Coronary artery (tissue), 2 donors: ENCODE measurements around the gene CHMP4A.

Experiments
- DNase-seq: peaks from one replicate; pipeline ENCODE4 v3.0.0-alpha.2; 2017; ENCODE audit warnings: low spot score
- H3K27ac ChIP-seq, 2 donors: fragments of 200-600 bp; sonication (generic); one replicate each; pipeline ENCODE4 v1.5.1; 2016 to 2019
- H3K4me3 ChIP-seq: fragments of 200-600 bp; sonication (generic); 2 replicates; pipeline ENCODE4 v1.5.1; 2016; ENCODE audit warnings: mild to moderate bottlenecking, moderate library complexity
- CTCF ChIP-seq: fragments of 200-600 bp; sonication (generic); IDR thresholded peaks from one replicate; pipeline ENCODE4 v1.5.1; 2019; ENCODE audit warnings: antibody characterized with exemption

CHMP4A gene

GRCh38 chr14:24258548-24259265 lies 45.4 kb upstream of the CHMP4A start:
- TF ChIP-seq CTCF = no peak
- no peak for DNase-seq
- Histone ChIP-seq H3K4me3 (no peak overlapping the region), H3K27ac (peak overlapping the region in 1 of 2 donors; percentile 51)

GRCh38 chr14:24258119-24258518 lies 44.8 kb upstream of the CHMP4A start:
- no peak for TF ChIP-seq CTCF
- no peak overlapping the region for H3K27ac ChIP-seq
- DNase-seq = no peak
- no peak overlapping the region for H3K4me3 ChIP-seq

- TF ChIP-seq CTCF = no peak
- DNase-seq = no peak
- Histone ChIP-seq H3K27ac (peak overlapping the region in 1 of 2 donors; percentile 28), H3K4me3 (no peak overlapping the region)
Measured at GRCh38 chr14:24256960-24257359, 43.7 kb upstream of the CHMP4A start.

GRCh38 chr14:24255931-24256711 lies 42.8 kb upstream of the CHMP4A start:
- DNase-seq = no peak
- no peak for TF ChIP-seq CTCF
- Histone ChIP-seq H3K27ac (no peak overlapping the region), H3K4me3 (no peak overlapping the region)

GRCh38 chr14:24255438-24255837 lies 42.1 kb upstream of the CHMP4A start:
- no peak for DNase-seq
- no peak overlapping the region for H3K4me3 ChIP-seq
- no peak for TF ChIP-seq CTCF
- no peak overlapping the region for H3K27ac ChIP-seq

- Histone ChIP-seq H3K4me3 (no peak overlapping the region), H3K27ac (no peak overlapping the region)
- TF ChIP-seq CTCF = no peak
- no peak for DNase-seq
Measured at GRCh38 chr14:24254630-24255392, 41.5 kb upstream of the CHMP4A start.
